CMK (cell line): ENCODE measurements around the gene GOLGA6L7.
"Not testable (repeated sequence)": the region's sequence is repeated elsewhere in the genome, so short reads cannot be mapped to it uniquely, and the experiment has no call there.

ENCODE experiments used
- DNase-seq: peaks from one replicate; pipeline ENCODE4 v3.0.0-alpha.2; 2010; ENCODE audit warnings: low read depth

The GOLGA6L7 gene

DNA sequence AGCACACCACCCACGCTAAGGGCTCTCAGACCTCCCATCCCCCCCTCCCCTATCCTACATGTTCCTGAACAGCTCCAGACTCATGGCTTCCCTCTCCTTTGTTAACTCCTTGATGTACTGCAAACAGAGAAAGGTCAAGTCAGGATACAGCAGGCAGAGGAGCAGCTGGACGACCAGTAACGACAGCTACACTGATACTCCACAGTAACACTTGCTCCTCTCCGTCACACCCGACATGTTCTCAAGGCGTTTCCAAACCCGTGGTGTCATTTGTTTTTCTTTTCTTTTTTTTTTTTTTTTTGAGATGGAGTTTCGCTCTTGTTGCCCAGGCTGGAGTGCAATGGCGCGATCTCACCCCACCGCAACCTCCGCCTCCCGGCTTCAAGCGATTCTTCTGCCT is 4.3 kb downstream of the GOLGA6L7 start:
- not testable (repeated sequence) for DNase-seq

DNA sequence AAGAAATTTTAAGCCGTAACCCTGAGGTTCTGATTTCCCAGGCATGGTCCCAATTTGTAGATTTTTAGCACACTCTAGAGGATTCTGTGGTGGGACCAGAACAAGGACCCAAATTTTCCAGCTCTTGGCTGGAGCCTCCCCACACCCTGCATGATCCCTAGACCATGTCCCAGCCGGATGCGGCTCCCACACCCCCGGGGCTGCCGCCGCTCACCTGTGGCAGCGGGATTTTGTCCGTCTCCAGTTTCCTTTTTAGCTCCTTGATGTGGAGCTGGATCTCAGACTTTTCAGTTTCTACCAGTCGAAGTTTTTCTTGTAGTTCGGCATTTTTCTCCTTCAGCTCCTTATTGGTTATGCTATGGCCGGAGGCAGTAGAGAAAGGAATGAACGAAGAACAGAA is 4.9 kb downstream of the GOLGA6L7 start:
- DNase-seq, result not testable (repeated sequence)

DNA sequence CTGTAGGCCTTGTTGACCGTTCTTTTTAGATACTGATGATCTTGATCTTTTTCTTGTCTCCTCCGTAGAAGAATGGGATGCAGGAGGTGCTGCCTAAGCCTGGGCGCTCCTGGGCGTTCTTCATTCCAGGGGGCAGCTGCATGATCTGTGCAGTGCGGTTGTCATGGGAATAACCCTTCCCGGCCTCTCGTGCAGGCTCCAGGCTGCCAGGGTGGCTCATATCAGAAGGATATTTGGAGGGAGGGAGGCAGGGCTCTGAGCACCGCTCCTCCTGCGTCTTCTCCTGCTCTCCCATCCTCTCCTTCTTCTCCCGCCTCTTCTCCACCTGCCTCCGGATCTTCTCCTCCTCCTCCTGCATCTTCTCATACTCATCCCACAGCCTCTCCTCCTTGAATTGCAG is 6.2 kb downstream of the GOLGA6L7 start:
- DNase-seq, result not testable (repeated sequence)

DNA sequence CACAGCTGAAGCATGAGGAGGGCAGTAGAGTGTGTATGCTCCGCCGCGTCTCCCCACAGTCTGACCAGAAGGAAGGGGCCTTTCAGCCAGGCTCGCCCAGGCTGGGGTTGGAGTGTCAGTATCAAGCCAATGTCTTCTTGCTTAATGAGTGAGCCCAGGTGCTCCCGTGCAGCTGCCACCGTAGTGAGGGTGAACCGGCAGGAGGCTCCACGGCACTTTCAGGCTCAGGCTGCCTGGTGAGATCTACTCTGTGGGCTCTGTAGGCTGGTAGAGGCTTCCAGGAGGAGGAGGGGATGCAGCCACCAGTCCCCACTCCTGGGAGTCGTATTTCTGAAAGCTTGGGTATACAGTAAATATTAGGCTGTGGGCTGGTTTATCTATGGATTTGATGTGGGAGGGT is 8.2 kb downstream of the GOLGA6L7 start:
- not testable (repeated sequence) for DNase-seq

DNA sequence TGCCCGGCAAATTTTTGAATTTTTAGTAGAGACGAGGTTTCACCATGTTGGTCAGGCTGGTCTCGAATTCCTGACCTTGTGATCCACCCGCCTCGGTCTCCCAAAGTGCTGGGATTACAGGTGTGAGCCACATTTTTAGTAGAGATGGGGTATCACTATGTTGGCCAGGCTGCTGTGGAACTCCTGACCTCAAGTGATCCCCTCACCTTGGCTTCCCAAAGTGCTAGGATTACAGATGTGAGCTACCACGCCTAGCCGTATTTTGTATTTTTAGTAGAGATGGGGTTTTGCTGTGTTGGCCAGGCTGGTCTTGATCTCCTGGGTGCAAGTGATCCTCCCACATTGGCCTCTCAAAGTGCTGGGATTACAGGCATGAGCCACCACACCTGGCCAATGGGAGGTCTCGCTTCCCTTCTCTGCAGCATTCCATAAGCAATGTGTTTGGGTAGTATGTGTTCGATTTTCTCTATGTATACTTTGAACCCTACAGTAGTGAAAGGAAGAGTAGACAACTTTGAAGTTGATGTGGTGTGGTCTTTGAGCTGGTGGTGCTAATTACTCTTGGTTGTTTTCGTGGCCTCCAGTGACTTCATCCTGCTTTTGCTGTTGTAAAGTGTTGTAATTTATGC is 13.4 kb downstream of the GOLGA6L7 start:
- DNase-seq, result not testable (repeated sequence)

DNA sequence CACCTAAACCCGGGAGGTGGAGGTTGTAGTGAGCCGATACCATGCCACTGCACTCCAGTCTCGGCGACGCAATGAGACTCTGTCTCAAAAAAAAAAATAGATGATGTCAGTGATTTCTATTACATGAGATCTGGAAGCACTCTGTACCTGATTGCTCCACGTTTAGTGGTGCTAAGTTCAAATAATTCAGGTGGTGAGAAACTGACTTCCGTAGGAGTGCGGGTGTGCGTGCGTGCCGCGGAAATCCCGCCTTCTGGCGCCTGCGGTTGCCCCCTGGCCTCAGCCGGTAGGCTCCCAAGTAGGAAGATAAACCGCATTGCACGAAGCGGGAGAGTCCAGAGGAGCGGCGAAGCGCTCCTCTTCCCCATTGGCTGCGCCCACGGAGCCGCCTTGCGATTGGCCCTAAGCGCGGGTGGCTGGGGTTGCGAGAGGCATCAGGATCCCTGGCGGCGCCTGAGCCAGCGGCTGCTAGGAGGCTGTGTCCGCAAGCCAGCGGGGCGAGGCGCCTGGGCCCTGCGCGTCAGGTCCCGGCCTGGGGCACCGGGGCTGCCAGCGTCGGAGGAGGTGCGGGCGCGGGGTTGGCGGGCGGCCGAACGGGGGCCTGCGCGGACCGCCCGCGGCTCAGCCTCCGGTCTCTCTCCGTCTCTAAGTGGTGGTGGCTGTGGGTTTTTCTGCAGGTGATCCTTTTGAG is 16.4 kb downstream of the GOLGA6L7 start:
- peak; percentile 37 for DNase-seq

DNA sequence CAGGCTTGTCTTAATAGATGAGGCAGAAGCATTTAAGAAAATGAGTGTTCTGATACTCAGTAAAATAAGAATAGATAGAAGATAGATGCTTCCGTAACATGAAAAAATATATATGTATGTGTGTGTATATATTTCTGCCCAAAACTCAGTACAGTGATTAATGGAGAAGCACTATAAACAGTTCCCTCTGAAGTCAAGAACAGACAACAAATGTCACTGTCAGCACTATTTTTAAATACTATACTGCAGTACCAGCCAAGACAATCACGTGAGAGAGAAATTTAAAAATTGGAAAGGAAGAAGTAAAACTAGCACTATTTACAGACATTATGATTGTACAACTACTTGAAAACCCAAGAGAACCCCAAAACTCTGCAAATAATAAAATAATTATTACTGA is 27.0 kb downstream of the GOLGA6L7 start:
- DNase-seq, result not testable (repeated sequence)

DNA sequence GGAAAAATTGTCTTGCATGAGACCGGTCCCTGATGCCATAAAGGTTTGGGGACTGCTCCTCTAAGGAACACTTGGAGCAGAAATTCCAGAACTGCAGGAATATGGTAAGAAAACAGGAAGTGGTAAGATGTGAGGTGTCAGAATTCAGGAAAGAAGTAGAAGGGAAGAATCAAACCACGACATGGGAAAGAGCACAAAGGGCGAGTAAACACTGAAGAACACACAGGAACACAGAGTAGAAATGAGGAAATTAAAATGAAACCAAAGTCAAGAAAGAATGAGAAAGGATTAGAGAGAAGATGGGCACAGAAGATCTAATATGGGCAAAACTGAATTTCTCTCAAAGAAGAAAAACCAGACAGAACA is 28.5 kb downstream of the GOLGA6L7 start:
- not testable (repeated sequence) for DNase-seq

DNA sequence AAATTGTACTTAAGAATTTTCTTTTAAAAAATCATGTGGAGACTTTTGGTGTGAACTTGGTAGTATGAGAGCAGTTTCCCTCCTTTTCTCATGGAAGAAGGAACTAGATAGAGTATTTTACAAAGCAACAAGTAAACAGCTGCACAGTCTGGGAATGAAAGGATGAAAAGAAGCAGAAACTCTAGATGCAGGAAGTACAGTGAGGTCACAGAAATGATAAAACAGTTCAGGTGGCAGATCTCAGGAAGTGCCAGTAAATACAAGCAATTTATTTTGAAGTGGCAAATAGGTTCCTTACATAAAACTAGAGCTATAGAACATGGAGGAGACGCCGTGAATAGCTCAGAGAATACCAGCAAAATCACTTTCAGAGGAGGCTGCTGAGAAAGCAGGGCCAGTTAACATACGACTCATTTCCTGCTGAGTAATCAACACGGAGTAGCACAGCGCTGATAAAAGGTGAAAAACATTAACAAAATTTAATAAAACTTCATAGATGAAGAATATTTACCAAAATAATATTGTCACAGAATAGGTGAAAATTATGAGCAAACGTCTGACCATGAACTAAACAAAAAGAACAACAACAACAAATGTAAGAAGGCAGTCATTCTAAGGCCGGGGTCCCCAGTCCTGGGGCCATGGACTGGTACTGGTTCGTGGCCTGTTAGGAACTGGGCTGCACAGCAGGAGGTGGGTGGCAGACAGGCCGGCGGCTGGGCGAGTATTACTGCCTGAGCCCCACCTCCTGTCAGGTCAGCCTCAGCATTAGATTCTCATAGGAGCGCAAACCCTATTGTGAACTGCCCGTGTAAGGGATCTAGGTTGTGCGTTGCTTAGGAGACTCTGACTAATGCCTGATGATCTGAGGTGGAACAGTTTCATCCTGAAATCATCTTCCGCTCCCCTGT is 29.2 kb downstream of the GOLGA6L7 start:
- not testable (repeated sequence) for DNase-seq

DNA sequence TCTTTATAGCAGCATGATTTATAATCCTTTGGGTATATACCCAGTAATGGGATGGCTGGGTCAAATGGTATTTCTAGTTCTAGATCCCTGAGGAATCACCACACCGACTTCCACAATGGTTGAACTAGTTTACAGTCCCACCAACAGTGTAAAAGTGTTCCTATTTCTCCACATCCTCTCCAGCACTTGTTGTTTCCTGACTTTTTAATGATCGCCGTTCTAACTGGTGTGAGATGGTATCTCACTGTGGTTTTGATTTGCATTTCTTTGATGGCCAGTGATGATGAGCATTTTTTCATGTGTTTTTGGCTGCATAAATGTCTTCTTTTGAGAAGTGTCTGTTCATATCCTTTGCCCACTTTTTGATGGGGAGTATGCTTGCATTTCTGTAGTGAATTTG is 30.3 kb downstream of the GOLGA6L7 start:
- not testable (repeated sequence) for DNase-seq

DNA sequence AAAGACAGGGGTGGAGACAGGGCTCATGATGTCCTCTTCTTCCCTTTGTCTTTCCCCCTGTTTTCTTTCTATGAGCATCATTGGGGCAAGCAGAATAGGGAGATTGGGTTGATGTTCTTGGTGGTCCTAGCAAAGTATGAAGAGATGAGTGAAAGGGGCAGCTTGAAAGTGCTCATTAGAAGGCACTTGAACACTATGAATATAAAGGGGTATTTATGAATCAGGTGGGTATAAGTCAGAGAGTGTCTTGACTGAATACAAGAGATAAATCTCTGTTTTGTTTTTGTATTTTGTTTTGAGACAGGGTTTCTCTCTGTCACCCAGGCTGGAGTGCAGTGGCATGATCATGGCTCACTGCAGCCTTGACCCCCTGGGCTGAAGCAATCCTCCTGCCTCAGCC is 34.4 kb downstream of the GOLGA6L7 start:
- DNase-seq, result not testable (repeated sequence)

DNA sequence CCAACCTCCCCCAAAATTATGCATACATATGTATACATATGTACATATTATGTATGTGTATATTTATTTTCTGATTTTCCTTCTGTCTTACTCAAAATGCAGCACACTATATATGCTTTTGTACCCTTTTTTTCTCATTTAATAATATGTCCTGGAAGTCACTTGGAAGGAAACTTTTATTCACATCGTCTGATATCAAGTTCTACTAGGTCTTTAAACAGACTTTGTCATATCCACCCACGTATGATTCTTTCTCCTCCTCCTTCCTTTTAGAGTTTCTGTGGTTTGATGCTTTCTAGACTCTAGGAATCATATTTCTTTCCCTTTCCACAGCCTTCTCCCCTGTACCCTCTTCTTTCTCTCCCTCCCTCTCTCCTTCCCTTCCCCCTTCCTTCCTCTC is 35.1 kb downstream of the GOLGA6L7 start:
- not testable (repeated sequence) for DNase-seq

DNA sequence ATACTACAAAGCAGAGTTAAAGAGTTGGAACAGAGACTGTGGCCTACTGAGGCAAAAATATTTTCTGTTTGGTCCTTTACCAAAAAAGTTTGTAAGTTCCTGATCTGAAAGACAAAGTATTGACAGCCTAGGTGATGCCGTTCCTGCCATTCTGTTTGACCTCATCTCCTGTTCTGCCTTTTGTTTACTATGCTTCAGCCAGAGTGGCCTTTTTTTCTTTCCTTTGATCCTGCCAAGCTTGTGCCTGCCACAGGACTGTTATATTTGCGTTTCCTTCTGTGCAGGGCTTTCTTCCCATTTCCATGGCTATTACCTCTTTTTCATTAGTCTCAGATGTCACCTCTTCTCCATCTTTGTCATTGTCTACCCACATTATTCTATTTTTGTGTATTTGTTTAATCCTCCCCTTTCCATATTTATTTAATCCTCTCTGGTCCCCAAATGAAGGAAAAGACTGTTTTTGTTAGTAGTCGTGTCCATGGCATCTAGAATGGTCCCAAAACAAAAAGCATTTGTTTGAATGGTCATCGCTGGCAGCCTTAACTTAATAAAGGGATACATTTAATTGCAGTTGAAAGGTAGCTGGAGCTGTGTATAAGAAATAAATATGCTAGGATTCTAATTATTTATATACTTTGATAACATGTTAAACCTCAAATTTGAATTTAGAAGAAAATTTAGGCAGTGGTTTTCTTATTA is 36.4 kb downstream of the GOLGA6L7 start:
- not testable (repeated sequence) for DNase-seq

DNA sequence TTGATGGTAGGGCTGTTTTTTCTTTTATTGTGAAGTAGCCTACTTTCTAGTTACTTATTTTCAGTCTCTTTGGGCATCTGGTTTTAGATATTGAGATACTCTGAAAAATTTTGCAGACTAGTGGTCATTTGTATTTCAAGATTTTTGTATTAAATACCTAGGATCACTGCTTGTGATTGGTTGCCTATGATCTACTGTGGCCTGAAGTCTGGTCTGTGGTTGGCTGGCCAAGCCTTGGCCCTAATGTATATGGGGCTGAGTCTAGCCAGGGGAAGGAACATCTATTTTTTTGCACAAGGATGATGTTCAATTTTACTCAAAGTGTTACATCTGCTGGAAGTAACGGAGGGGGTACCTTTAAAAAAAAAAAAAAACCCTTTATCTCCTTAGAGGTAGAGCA is 38.0 kb downstream of the GOLGA6L7 start:
- not testable (repeated sequence) for DNase-seq

DNA sequence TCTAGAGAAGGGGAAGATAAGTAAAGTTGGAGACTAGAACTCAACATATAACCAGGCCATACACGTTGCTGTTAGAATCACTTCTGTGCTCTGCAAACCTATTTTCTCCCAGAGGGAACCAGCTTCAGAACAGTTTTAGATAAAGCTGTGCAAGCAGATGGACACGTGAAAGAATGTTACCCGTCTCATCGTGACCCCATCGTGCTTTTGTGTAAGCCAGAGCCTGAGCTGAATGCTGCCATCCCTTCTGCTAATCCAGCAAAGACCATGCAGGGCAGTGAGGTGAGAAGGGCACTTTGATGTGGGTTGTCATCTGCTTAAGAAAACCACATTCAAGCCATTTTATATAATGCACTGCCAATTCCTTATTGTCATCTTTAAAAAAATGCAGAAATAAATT is 40.3 kb downstream of the GOLGA6L7 start:
- not testable (repeated sequence) for DNase-seq

DNA sequence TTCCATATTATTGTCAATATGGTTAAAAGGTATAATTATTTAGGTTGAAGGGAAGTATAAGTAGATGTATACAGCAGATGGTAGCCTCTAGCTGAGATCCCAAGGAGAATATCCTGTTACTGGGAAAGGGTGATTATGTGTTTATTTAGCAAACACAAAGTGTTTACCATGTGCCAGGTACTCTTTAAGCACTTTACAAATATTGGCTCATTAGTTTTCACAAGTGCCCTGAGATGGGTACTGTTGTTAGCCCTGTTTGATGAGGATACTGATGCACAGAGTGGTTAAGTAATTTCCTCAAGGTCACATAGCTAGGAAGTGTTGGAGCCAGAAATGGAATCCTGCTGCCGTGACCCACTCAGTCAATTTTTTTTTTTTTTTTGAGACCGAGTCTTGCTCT is 48.1 kb downstream of the GOLGA6L7 start:
- not testable (repeated sequence) for DNase-seq

DNA sequence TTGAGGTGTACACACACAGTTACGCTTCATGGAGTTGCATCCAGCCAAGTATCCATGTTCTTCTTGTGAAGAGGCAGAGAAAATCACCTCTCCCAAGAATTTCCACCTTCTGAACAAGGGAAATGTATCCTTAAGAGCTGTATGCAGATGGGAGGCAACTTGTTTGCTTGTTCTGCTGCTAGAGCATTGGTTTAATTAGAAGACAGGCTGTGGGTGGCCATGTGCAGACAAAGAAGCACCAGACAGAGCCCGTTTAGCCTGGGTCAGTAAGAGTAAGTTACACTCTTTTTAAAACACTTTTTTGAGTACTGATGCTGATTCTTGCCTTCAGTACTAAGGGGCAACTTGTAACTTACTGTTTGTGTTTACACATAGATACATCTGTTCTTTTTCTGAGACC is 50.2 kb downstream of the GOLGA6L7 start:
- not testable (repeated sequence) for DNase-seq

DNA sequence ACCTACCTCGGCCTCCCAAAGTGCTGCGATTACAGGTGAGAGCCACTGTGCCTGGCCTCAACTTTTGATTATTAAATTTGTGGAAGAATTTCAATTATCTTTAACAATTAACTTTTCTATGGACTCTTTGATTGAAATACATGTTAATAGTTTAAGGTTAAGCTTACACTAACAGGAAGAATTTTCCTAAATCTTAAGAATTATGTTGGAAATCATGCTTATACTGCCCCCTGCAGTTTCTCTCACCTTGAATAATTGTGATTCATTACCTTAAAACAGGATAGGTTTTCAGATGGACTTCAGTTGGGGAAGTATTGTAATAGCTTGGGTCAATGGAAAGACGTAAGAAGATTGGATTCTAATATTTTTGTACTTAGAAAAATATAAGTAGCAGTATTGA is 54.2 kb downstream of the GOLGA6L7 start:
- DNase-seq, result not testable (repeated sequence)
